WTC11 (cell line): Measurements from ENCODE around the gene FGD5. TPM values are rescaled to one million over a fixed set of nuclear protein-coding genes. Genes with fewer than 3 reads are reported as not detected.

Experiments
- ATAC-seq: fragments of 200-7000 bp; cut with Tn5 transposase; 2 replicates; pipeline ENCODE4 v1.10.0; 2021; ENCODE audit warnings: mild to moderate bottlenecking, moderate library complexity
- CTCF ChIA-PET: fragments of 300-600 bp; sonication (Branson Sonifier 250); formaldehyde crosslinking; loops from one replicate; lab custom pipeline; 2021; ENCODE audit warnings: antibody characterized with exemption; lab: Charles Lee
- POLR2A ChIA-PET: fragments of 350-600 bp; sonication (Branson Sonifier 250); formaldehyde crosslinking; loops from one replicate; lab custom pipeline; 2021; ENCODE audit warnings: antibody characterized with exemption; lab: Charles Lee
- DNase-seq: peaks from one replicate; pipeline ENCODE4 v3.0.0; 2021; ENCODE audit warnings: low spot score
- H3K27ac Mint-ChIP-seq: 2 replicates; pipeline ENCODE4 v1.8.0; 2021; ENCODE audit warnings: mixed read lengths
- H3K27me3 Mint-ChIP-seq: 2 replicates; pipeline ENCODE4 v1.8.0; 2021; ENCODE audit warnings: low read depth, mild to moderate bottlenecking, moderate library complexity, mixed read lengths
- H3K36me3 Mint-ChIP-seq: 2 replicates; pipeline ENCODE4 v1.8.0; 2021; ENCODE audit warnings: mixed read lengths
- H3K4me1 Mint-ChIP-seq: 2 replicates; pipeline ENCODE4 v1.8.0; 2022; ENCODE audit warnings: mixed read lengths
- H3K4me3 Mint-ChIP-seq: 2 replicates; pipeline ENCODE4 v1.8.0; 2021; ENCODE audit warnings: mild to moderate bottlenecking, moderate library complexity, mixed read lengths
- H3K9me3 Mint-ChIP-seq: 2 replicates; pipeline ENCODE4 v1.8.0; 2021; ENCODE audit warnings: mixed read lengths
- CREM ChIP-seq: sonication (generic); formaldehyde crosslinking; IDR thresholded peaks from 2 replicates; pipeline ENCODE4 v1.8.1; 2022; ENCODE audit warnings: mild to moderate bottlenecking, missing genetic modification reagents, moderate library complexity
- EMX1 ChIP-seq: fragments of 250-450 bp; sonication (Bioruptor Pico); IDR thresholded peaks from 2 replicates; pipeline ENCODE4 v1.8.0; 2021; ENCODE audit warnings: mild to moderate bottlenecking
- HMGA2 ChIP-seq: fragments of 250-450 bp; sonication (Bioruptor Pico); IDR thresholded peaks from 2 replicates; pipeline ENCODE4 v1.4.0; 2021; ENCODE audit warnings: mild to moderate bottlenecking, moderate library complexity
- JAZF1 ChIP-seq: fragments of 250-450 bp; sonication (Bioruptor Pico); IDR thresholded peaks from 2 replicates; pipeline ENCODE4 v1.9.0; 2021; ENCODE audit warnings: moderate library complexity, mild to moderate bottlenecking, inconsistent platforms
- JUN ChIP-seq: sonication (generic); formaldehyde crosslinking; IDR thresholded peaks from 2 replicates; pipeline ENCODE4 v1.8.0; 2023; ENCODE audit warnings: mild to moderate bottlenecking, missing genetic modification reagents
- KAT7 ChIP-seq: sonication (generic); formaldehyde crosslinking; IDR thresholded peaks from 2 replicates; pipeline ENCODE4 v1.8.1; 2023; ENCODE audit warnings: missing genetic modification reagents, mild to moderate bottlenecking, borderline replicate concordance
- MYBL2 ChIP-seq: sonication (generic); formaldehyde crosslinking; IDR thresholded peaks from 2 replicates; pipeline ENCODE4 v1.8.1; 2023; ENCODE audit warnings: mild to moderate bottlenecking, moderate library complexity, missing genetic modification reagents
- NR1H2 ChIP-seq: sonication (generic); formaldehyde crosslinking; IDR thresholded peaks from 2 replicates; pipeline ENCODE4 v1.9.0; 2021; ENCODE audit warnings: mild to moderate bottlenecking, moderate library complexity, missing genetic modification reagents
- NR2C2 ChIP-seq: sonication (generic); formaldehyde crosslinking; IDR thresholded peaks from 2 replicates; pipeline ENCODE4 v1.8.0; 2022; ENCODE audit warnings: mild to moderate bottlenecking, missing genetic modification reagents
- RELA ChIP-seq: sonication (generic); formaldehyde crosslinking; IDR thresholded peaks from 2 replicates; pipeline ENCODE4 v1.8.1; 2022; ENCODE audit warnings: missing genetic modification reagents, mild to moderate bottlenecking, borderline replicate concordance
- SMAD4 ChIP-seq: sonication (generic); formaldehyde crosslinking; IDR thresholded peaks from 2 replicates; pipeline ENCODE4 v1.8.0; 2022; ENCODE audit warnings: mild to moderate bottlenecking, missing genetic modification reagents
- ZBTB21 ChIP-seq: sonication (generic); formaldehyde crosslinking; IDR thresholded peaks from 2 replicates; pipeline ENCODE4 v1.8.1; 2023; ENCODE audit warnings: mild to moderate bottlenecking, missing genetic modification reagents, borderline replicate concordance
- ZNF138 ChIP-seq: sonication (generic); formaldehyde crosslinking; conservative IDR thresholded peaks from 2 replicates; pipeline ENCODE4 v1.8.1; 2022; ENCODE audit warnings: mild to moderate bottlenecking, moderate library complexity, missing genetic modification reagents
- ZNF219 ChIP-seq: sonication (generic); formaldehyde crosslinking; IDR thresholded peaks from 2 replicates; pipeline ENCODE4 v1.8.0; 2023; ENCODE audit warnings: missing genetic modification reagents, mild to moderate bottlenecking, borderline replicate concordance
- ZNF671 ChIP-seq: fragments of 250-450 bp; sonication (Bioruptor Pico); IDR thresholded peaks from 2 replicates; pipeline ENCODE4 v1.8.0; 2021; ENCODE audit warnings: mild to moderate bottlenecking
- total RNA-seq: library from RNA; stranded (reverse); gene quantifications from 3 replicates; pipeline ENCODE4 v1.2.3, GENCODE V29; 2021
- TF ChIP-seq, protein P1 (sequence below): sonication (generic); formaldehyde crosslinking; IDR thresholded peaks from 2 replicates; pipeline ENCODE4 v1.8.1; 2022; ENCODE audit warnings: low read depth, mild to moderate bottlenecking, moderate library complexity, missing genetic modification reagents, borderline replicate concordance
- TF ChIP-seq, protein P2 (sequence below): sonication (generic); formaldehyde crosslinking; IDR thresholded peaks from 2 replicates; pipeline ENCODE4 v1.8.0; 2022; ENCODE audit warnings: mild to moderate bottlenecking, missing genetic modification reagents
- TF ChIP-seq, protein P3 (sequence below): sonication (generic); formaldehyde crosslinking; conservative IDR thresholded peaks from 2 replicates; pipeline ENCODE4 v1.8.1; 2022; ENCODE audit warnings: mild to moderate bottlenecking, missing genetic modification reagents
- TF ChIP-seq, protein P4 (sequence below): sonication (generic); formaldehyde crosslinking; IDR thresholded peaks from 2 replicates; pipeline ENCODE4 v1.8.1; 2022; ENCODE audit warnings: low read depth, missing genetic modification reagents, borderline replicate concordance
- TF ChIP-seq, protein P5 (sequence below): sonication (generic); formaldehyde crosslinking; IDR thresholded peaks from 2 replicates; pipeline ENCODE4 v1.8.1; 2022; ENCODE audit warnings: mild to moderate bottlenecking, missing genetic modification reagents, moderate library complexity, borderline replicate concordance
- TF ChIP-seq, protein P6 (sequence below): fragments of 250-450 bp; sonication (Bioruptor Pico); IDR thresholded peaks from 2 replicates; pipeline ENCODE4 v1.9.0; 2021; ENCODE audit warnings: mild to moderate bottlenecking

FGD5 gene
- total RNA-seq, 1 experiment from 2014 or later = 18.3 TPM

DNA sequence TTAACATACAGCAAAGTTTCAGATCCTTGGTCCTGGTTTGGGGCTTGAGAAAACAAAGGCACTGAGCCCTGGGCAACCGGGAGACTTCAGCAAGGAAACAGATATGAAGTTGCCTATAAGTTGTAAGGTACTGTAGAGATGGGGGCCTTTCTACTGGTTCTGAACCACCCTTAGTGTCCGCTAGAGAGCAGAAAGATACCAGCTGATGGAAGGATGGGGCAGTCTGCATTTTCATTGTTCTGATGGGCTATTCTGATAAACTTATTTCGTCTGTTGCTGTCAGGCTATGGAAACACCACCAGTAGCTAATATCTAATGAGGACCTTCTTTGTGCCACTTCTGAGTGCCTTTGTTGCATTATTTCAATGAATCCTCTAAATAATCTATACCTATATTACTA is 38.7 kb downstream of the FGD5 start (continued):
- TF ChIP-seq JUN (CRISPR knock-in tag) = no peak
- TF ChIP-seq ZNF671 (CRISPR knock-in tag) = no peak

DNA sequence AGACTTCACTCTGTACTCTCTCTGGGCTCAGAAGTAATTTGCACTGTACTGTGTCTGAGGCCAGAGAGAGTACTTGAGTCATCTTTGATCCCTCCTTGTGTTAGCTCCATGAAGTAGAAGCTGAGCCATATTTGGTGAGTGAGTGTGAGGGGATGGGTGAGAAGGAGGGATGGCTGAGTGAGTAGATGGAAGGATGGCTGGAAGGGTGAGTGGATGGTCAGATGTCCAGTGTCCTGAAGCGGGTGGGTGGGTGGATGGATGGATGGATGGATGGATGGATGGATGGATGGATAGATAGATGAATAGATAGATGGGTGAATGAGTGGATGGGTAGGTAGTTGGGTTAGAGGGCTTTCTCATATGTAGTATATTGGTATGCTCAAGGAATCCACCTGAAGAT is 39.3 kb downstream of the FGD5 start:
- TF ChIP-seq MYBL2 (no peak), RELA (CRISPR knock-in tag) (no peak), KAT7 (CRISPR knock-in tag) (no peak), JAZF1 (no peak), CREM (CRISPR knock-in tag) (no peak), NR2C2 (CRISPR knock-in tag) (no peak), HMGA2 (CRISPR knock-in tag) (no peak), SMAD4 (CRISPR knock-in tag) (no peak), EMX1 (CRISPR knock-in tag) (no peak), ZBTB21 (CRISPR knock-in tag) (no peak), NR1H2 (CRISPR knock-in tag) (no peak), ZNF138 (CRISPR knock-in tag) (no peak), JUN (CRISPR knock-in tag) (no peak), ZNF219 (CRISPR knock-in tag) (no peak)
- TF ChIP-seq, protein P1, sequence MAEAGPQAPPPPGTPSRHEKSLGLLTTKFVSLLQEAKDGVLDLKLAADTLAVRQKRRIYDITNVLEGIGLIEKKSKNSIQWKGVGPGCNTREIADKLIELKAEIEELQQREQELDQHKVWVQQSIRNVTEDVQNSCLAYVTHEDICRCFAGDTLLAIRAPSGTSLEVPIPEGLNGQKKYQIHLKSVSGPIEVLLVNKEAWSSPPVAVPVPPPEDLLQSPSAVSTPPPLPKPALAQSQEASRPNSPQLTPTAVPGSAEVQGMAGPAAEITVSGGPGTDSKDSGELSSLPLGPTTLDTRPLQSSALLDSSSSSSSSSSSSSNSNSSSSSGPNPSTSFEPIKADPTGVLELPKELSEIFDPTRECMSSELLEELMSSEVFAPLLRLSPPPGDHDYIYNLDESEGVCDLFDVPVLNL (CRISPR knock-in tag) = no peak
- TF ChIP-seq, protein P2, sequence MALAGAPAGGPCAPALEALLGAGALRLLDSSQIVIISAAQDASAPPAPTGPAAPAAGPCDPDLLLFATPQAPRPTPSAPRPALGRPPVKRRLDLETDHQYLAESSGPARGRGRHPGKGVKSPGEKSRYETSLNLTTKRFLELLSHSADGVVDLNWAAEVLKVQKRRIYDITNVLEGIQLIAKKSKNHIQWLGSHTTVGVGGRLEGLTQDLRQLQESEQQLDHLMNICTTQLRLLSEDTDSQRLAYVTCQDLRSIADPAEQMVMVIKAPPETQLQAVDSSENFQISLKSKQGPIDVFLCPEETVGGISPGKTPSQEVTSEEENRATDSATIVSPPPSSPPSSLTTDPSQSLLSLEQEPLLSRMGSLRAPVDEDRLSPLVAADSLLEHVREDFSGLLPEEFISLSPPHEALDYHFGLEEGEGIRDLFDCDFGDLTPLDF (CRISPR knock-in tag) = no peak
- TF ChIP-seq, protein P3, sequence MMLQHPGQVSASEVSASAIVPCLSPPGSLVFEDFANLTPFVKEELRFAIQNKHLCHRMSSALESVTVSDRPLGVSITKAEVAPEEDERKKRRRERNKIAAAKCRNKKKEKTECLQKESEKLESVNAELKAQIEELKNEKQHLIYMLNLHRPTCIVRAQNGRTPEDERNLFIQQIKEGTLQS (CRISPR knock-in tag) = no peak
- TF ChIP-seq, protein P4, sequence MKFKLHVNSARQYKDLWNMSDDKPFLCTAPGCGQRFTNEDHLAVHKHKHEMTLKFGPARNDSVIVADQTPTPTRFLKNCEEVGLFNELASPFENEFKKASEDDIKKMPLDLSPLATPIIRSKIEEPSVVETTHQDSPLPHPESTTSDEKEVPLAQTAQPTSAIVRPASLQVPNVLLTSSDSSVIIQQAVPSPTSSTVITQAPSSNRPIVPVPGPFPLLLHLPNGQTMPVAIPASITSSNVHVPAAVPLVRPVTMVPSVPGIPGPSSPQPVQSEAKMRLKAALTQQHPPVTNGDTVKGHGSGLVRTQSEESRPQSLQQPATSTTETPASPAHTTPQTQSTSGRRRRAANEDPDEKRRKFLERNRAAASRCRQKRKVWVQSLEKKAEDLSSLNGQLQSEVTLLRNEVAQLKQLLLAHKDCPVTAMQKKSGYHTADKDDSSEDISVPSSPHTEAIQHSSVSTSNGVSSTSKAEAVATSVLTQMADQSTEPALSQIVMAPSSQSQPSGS (CRISPR knock-in tag) = no peak
- TF ChIP-seq, protein P5, sequence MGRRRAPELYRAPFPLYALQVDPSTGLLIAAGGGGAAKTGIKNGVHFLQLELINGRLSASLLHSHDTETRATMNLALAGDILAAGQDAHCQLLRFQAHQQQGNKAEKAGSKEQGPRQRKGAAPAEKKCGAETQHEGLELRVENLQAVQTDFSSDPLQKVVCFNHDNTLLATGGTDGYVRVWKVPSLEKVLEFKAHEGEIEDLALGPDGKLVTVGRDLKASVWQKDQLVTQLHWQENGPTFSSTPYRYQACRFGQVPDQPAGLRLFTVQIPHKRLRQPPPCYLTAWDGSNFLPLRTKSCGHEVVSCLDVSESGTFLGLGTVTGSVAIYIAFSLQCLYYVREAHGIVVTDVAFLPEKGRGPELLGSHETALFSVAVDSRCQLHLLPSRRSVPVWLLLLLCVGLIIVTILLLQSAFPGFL (CRISPR knock-in tag) = no peak
- TF ChIP-seq, protein P6, sequence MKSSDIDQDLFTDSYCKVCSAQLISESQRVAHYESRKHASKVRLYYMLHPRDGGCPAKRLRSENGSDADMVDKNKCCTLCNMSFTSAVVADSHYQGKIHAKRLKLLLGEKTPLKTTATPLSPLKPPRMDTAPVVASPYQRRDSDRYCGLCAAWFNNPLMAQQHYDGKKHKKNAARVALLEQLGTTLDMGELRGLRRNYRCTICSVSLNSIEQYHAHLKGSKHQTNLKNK (CRISPR knock-in tag) = no peak
- POLR2A ChIA-PET = no interaction called here
- ATAC-seq = no peak
- Mint-ChIP-seq H3K27ac (no peak overlapping the region), H3K4me3 (no peak overlapping the region), H3K36me3 (no peaks in the 10 kb centered on the region), H3K27me3 (no peaks in the 10 kb centered on the region; the same call in 1 of the 2 replicates), H3K4me1 (peaks cover 21% of the 10 kb centered on the region), H3K9me3 (peaks cover 6% of the 10 kb centered on the region; the same call in 1 of the 2 replicates)
- CTCF ChIA-PET = interaction anchor here (0.7 to 3.7 kb wide), 7 partner anchors 11 to 77 kb away, joined by 3 to 15 read pairs (median 4); no protein-coding TSS in a partner anchor
- DNase-seq = no peak
